SKM-1 treated with dmso at 0.1 percent for 144 hours (cell line): ENCODE results near the gene OR2S2.
"Not testable (repeated sequence)": the region's sequence is repeated elsewhere in the genome, so short reads cannot be mapped to it uniquely, and the experiment has no call there.

Experiments used
- DNase-seq: peaks from one replicate; lab custom pipeline; 2025; ENCODE audit not compliant: unreplicated experiment; lab: John Stamatoyannopoulos, UW

The OR2S2 gene, protein sequence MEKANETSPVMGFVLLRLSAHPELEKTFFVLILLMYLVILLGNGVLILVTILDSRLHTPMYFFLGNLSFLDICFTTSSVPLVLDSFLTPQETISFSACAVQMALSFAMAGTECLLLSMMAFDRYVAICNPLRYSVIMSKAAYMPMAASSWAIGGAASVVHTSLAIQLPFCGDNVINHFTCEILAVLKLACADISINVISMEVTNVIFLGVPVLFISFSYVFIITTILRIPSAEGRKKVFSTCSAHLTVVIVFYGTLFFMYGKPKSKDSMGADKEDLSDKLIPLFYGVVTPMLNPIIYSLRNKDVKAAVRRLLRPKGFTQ

DNA sequence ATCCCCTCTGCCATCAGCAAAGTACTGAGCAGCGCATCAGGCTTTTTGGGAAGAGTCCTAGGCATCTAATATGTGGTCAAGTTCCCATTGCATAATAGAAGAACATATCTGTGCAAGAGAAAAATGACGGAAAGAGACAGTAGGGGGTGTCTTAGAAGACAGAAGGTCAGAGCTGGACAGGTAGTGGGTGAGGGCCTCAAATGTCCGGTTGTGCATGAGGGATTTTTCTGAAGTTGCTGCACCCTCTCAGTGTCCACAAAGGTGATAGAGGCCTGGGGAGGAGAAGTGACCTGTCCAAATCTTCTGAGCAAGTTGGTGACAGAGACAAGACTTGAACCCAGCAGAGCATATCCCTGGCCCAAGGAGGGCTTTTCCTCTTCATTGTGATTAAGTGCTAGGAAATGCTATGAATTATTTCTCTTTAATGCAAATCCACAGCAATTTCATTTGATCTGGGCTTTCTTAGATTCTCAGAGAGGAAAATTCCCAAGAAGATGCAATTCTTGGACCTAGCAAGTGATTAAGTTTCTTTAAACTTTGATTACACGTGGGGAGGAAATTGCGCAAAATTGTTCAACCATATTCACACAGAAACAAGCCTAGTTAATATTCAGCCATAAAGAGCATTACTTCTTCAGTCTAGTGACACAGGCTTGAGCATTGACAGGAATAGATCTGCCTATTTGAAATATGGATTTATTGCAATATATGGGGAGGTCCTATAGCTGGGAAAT lies at the start of gene OR2S2:
TSS of gene OR2S2 (minus strand) at position 51 of the 734 bp plus-strand sequence. CDS start 56 bp downstream, outside the sequence.
- no peak for DNase-seq

- DNase-seq = peak; percentile 29
Measured at GRCh38 chr9:36007316-36007708, 49.4 kb upstream of the OR2S2 start.

DNA sequence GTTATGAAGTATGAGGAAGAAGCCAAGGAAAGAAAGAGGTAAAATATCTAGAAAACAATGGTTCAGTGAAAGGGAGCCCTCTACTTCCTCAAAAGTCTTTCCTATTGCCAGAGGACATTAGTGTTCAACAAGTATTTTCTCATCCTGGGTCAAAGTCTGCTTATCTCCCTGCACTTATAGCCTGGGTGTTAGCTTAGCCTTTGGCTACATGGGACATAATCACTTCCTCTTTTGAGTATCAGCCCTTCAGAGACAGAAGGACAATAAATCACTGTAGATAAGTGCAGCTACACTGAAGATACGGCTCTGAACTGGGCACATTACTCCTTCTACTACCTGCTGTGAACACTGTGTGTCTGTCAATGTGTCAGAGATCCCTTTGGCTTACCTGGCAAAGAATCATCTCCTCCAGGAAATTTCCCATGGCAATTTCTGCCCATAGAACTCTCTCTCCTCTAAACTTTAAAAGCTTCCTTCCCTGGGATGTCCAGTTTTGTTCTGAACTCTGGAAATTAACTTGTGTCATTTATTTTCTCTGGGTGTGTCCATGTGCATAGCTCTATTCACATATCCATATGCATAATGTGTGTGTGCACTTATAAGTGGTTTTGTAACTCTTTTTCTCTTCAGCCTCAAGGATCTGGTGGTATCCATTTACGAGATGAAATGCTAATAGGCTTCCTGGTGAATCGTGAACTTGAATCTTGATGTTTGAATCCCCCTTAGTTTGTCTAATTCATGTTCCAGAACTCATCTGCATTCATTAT lies 48.8 kb upstream of the OR2S2 start:
- peak; percentile 92 for DNase-seq

DNA sequence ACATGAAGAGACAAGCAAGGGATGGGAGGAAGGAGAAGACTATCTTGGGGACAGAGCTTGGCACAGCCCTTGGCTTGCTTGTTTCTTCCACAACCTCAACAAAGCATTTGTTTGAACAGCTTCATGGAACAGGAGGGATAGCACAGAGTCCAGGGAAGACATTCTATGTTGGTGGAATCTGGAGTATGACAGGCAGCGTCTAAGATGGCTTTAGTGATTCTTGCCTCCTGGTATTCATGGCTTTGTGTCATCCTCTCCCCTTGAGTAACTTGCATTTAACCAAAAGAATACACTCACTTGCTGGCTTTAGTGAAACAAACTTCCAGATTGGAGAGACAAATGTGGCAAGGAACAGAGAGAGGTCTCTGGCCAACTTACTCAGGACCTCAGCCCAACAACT lies 47.9 kb upstream of the OR2S2 start:
- DNase-seq = no peak

DNA sequence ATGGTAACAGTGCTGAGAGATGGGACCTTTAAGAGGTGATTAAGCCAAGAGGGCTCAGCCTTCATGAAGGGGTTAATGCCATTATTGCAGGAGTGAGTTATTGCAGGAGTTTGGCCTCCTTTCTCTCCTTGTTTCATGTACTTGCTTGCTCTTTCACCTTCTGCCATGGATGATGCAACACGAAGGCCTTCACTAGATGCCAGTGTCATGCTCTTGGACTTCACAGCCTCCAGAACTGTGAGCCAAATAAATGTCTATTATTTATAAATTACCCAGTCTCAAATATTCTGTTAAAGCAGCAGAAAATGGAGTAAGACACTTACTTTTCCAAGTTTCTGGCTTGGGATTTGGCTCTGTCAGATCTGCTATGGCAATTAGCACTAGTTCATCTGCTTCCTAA lies 40.4 kb upstream of the OR2S2 start:
- DNase-seq = no peak

DNA sequence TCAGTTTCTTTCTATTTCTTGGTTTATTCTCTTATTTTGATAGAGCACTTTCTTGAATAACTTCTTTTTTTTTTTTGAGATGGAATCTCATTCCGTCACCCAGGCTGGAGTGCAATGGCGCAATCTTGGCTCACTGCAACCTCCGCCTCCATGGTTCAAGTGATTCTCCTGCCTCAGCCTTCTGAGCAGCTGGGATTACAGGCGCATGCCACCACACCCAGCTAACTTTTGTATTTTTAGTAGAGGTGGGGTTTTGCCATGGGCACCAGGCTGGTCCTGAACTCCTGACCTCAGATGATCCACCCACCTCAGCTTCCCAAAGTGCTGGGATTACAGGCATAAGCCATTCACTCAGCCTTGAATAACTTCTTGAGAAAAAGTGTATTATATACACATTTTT lies 39.1 kb upstream of the OR2S2 start:
- not testable (repeated sequence) for DNase-seq

DNA sequence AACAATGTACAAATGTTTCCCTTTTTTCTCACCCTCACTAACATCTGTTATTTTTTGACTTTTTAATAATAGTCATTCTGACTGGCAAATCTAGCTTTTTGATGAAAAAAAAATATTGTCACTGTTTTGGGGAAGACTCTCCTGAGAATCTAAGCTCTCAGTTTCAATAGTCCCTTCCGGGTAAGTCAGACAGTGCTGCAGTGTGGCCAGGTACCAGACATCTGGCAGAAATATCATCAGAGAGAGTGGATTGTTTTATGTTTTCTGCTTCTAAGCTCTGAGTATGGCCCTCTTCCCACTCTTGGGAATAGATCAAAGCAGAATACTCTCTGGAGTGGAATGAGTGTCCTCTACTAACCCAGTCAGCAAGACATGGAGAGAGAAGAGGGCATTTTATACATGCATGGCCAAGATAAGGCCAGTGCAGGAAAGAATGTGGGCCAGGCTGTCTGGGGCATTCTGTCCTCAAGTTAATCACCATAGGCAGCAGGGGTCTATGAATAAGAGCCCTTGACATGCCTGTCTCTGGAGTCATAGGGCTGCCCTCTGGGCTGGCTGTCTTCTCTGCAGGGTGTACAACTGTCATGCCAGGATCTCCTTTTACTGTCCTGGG lies 38.5 kb upstream of the OR2S2 start:
- DNase-seq = no peak

DNA sequence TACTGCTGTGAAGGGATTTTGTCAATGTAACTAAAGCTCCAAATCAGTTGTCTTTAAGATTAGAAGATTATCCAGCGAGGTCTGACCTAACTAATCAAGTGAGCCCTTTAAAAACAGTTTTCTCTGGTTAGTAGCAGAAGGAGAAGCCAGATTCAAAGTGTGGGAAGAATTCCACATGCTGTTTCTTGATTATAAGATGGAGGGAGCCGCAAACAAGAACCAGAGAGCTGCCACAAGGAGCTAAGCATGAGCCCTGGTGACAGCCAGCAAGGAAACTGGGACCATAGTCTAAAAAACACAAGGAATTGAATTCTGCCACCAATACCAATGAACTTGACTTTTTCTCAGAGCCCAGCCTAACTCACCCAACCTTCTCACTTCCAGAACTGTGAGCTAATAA lies 37.0 kb upstream of the OR2S2 start:
- no peak for DNase-seq

DNA sequence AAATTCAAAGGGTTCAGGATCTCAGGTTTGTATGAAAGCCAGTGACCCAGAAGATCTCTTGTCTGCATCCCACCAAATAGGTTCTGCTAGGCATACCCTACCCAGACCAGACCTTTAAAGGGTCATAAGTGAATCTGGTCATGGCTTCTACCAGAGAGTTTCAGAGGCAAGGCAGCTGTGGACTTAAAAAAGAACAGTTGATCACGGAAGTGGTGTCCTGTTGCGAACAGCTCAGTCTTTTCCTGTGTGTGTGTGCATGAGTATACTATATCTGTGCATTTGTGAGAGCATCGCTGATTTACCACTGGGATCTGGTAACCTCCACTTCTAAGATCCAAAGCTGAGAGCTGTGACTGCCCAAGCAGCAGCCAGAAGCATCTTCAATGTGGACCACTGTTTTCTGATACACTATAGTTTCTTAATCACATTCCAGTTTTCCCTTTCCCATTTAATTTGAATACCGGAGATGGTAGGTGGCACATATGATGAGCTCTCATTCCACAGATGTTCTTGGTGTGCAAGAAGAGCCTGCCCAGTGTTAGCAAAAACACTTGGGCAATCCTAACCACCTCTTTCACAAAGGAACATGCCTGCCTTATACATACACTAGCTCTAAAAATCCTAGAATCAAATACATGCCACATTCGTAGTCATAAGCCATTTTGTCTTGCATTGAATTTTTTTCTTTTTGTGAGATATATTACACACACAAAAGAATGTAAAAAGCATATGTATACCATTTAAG lies 36.2 kb upstream of the OR2S2 start:
- no peak for DNase-seq

DNA sequence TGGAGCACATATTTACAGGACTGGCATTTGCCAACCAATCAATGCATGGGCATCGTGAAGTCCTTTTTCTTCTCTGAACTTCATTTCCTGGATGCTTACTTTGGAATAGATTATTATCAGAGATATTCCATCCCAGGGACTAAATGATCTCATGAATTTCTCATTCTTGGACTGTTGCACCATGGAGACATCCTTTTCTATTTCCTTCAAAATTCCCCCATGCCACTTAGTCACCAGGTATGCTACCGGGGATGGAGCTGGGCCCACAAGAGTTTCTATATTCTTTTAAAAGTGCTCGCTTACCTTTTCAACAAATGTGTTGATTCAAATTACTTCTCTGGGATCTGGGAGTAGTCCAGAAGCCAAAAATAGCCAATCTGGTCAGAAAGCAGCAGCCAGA lies 35.2 kb upstream of the OR2S2 start:
- DNase-seq = not testable (repeated sequence)

GRCh38 chr9:35990155-35990554 lies 32.2 kb upstream of the OR2S2 start:
- DNase-seq = no peak

DNA sequence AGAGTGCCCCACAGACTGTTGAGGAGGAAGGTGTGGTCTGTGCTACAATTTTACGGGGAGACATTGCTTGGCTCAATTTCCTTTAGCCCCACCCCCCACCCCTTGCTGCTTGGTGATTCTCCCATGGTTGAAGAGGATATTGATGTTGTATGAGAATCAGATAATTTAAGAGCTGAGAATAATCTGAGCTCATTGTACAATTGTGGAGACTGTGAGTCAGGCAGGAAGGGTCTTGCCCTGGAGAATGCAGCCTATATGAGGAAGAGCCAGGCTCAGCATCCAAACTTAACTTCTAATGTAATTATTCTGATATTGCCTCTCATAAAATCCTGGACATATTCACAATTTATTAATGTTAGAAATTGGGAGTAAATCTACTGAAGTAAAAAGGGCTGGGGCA lies 26.1 kb upstream of the OR2S2 start:
- no peak for DNase-seq

DNA sequence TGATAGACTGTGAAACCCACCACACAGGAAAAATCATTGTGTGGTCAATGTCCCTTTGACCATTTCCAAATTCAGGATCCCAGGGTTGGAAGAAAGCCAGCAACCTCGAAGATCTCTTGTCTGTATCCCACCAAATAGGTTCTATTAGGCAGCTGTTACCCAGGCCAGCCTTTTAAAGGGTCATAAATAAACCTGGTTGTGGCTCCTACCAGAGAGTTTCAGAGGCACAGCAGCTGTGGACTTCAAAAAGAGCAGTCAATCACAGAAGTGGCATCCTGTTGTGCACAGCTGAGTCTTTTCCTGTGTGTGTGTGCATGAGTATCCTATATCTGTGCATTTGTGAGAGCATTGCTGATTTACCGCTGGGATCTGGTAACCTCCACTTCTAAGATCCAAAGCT lies 23.7 kb upstream of the OR2S2 start:
- no peak for DNase-seq

DNA sequence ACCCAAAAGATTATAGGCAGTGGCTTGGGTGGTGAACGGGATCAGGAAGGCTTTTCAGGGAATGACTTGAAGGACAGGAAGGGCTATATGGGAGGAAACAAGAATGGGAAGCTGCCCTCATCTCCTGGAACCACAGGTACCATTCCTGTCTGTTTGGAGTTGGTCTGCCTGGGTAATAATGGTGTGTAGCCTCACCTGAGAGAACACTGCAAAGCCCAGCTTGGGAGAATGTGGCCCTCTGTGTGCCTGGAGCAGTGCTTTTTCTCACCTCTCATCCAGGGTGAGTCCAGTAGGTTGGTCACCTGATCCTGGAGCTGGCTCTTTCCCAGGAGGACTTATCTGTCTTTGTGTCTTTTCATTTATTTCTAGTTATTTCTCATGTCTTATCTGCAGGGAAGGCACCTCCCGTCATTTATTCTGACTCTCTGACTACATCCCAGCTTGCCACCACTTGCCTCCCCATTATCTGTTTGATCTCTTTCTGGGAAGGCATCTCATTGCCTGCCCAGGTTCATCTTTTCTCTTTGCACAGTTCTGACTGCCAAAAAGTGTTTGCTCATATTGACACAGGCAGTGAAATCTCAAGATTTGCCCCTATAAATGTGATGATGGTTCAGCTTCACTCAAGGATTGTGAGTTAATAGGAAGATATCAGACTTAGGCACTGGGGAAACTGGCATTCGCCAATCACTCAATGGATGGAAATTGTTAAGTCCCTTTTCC lies 22.5 kb upstream of the OR2S2 start:
- DNase-seq = no peak

- DNase-seq = no peak
Measured at GRCh38 chr9:35978792-35979191, 20.8 kb upstream of the OR2S2 start.

DNA sequence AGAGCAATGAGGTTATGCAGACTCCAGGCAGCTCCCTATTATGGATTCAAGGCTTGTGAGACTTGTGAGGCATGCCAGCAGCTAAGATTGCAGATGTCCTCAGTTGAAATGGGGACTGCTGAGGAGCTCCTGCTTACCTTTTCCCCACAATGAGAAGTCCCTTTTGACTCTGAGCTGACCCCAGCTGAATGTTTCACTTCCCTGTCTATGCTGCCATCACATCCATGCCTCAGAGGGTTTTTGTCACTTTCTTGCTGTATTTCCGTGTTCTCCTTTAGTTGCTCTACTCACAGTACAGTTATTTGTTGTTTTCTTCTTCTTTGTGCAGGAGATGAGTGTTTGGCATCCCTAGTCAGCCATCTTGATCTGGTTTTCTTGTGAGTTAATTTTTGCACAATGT lies 18.8 kb upstream of the OR2S2 start:
- DNase-seq = no peak

DNA sequence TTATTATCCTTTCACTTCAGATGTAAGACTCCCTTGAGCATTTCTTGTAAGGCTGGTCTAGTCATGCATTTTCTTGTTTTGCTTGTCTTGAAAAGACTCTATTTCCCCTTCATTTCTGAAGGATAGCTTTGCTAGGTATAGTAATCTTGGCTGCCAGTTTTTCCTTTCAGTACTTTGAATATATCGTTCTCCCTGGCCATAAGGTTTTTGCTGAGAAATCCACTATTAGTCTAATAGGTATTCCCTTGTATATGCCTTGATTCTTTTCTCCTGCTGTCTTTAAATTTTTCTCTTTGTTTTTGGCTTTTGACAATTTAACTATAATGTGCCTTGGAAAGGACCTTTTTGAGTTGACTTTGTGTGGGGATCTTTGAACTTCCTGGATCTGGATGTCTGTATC lies 16.8 kb upstream of the OR2S2 start:
- no peak for DNase-seq

- DNase-seq = no peak
Measured at GRCh38 chr9:35972093-35972492, 14.1 kb upstream of the OR2S2 start.

DNA sequence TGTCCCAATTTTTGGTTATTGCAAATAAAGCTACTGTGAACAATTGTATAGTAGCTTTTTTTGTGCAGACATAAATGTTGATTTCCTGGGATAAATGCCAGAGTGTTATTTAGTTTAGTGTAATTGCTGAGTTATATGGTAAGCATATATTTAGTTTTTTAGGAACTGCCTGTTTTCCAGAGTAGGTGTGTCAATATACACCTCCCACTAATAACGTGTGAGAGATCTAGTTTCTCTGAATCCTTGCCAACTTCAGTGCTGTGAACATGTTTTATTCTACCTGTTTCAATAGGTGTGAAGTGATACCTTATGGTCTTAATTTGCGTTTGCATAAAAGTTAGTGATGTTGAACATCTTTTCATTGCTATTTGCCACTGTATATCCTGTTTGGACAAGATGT lies 9.1 kb upstream of the OR2S2 start:
- DNase-seq = no peak

- DNase-seq = no peak
Measured at GRCh38 chr9:35966433-35966832, 8.5 kb upstream of the OR2S2 start.
